ENCODE measurements around the gene AMH. TPM values are rescaled to one million over a fixed set of nuclear protein-coding genes. Genes with fewer than 3 reads are reported as not detected.
A peak's percentile ranks its signal among the peaks of the same experiment; 100 is the strongest.

The AMH gene
- total RNA-seq, 1 donor = 2.2 TPM

GRCh38 chr19:2247433-2248101 lies 1.6 kb upstream of the AMH start:
- no peak for DNase-seq (ENCODE audit: low read depth in 2 of 3, low spot score in 2 of 3)

- no peak for DNase-seq (ENCODE audit: low read depth in 2 of 3, low spot score in 2 of 3)
Observed at GRCh38 chr19:2248136-2249009, 750 bp upstream of the AMH start.

GRCh38 chr19:2249880-2250765 lies 1.0 kb downstream of the AMH start:
- DNase-seq (ENCODE audit: low read depth in 2 of 3, low spot score in 2 of 3) = no peak

- DNase-seq (ENCODE audit: low read depth in 2 of 3, low spot score in 2 of 3) = no peak
Observed at GRCh38 chr19:2250766-2251105, 1.6 kb downstream of the AMH start.

- no peak for DNase-seq (ENCODE audit: low read depth in 2 of 3, low spot score in 2 of 3)
Observed at GRCh38 chr19:2251106-2252054, 2.3 kb downstream of the AMH start.

- no peak for DNase-seq (ENCODE audit: low read depth in 2 of 3, low spot score in 2 of 3)
Observed at GRCh38 chr19:2252055-2252796, 3.1 kb downstream of the AMH start.

GRCh38 chr19:2252797-2253105 lies 3.6 kb downstream of the AMH start:
- DNase-seq (ENCODE audit: low read depth in 2 of 3, low spot score in 2 of 3) = no peak

GRCh38 chr19:2253106-2254063 lies 4.3 kb downstream of the AMH start:
- peak in 2 of 3 donors; percentile 61 to 66 for DNase-seq (ENCODE audit: low read depth in 2 of 3, low spot score in 2 of 3)

GRCh38 chr19:2254064-2254872 lies 5.1 kb downstream of the AMH start:
- DNase-seq (ENCODE audit: low read depth in 2 of 3, low spot score in 2 of 3) = no peak

- no peak for DNase-seq (ENCODE audit: low read depth in 2 of 3, low spot score in 2 of 3)
Observed at GRCh38 chr19:2255112-2255845, 6.2 kb downstream of the AMH start.

- DNase-seq (ENCODE audit: low read depth in 2 of 3, low spot score in 2 of 3) = peak in 2 of 3 donors; percentile 50 to 69
Observed at GRCh38 chr19:2255982-2256685, 7.0 kb downstream of the AMH start, which contains the start of gene JSRP1. TSS of gene JSRP1 (minus strand) at chr19:2256417. CDS start at chr19:2255314, 1,103 bp downstream.

GRCh38 chr19:2259336-2259735 lies 10.2 kb downstream of the AMH start:
- no peak for DNase-seq (ENCODE audit: low read depth in 2 of 3, low spot score in 2 of 3)

- no peak for DNase-seq (ENCODE audit: low read depth in 2 of 3, low spot score in 2 of 3)
Observed at GRCh38 chr19:2260341-2260805, 11.2 kb downstream of the AMH start.

- peak in 1 of 3 donors; percentile 53 for DNase-seq (ENCODE audit: low read depth in 2 of 3, low spot score in 2 of 3)
Observed at GRCh38 chr19:2261438-2262172, 12.5 kb downstream of the AMH start.

All from hematopoietic multipotent progenitor cell (in vitro differentiated cells).